K562 (cell line): ENCODE data around the gene PRSS21. TPM values are rescaled to one million over a fixed set of nuclear protein-coding genes. Genes with fewer than 3 reads are reported as not detected.

Source experiments
- ATAC-seq: fragments of 200-7000 bp; cut with Tn5 transposase; 3 replicates; pipeline ENCODE4 v1.9.1; 2020; ENCODE audit warnings: moderate library complexity
- BruUV-seq: library from RNA; stranded (reverse); fragments of 400-500 nt; replicated peaks from 2 replicates; lab custom pipeline; 2021; lab: Mats Ljungman, UMichigan
- CTCF ChIA-PET: fragments of 300-600 bp; formaldehyde crosslinking; extraction: SDS; loops from one replicate; lab custom pipeline; 2021; ENCODE audit warnings: low intra/inter-chr PET ratio; lab: Yijun Ruan, JAX
- POLR2A ChIA-PET: fragments of 300-600, 350-650 bp; sonication (Branson Sonifier 250); formaldehyde crosslinking; extraction: SDS; loops from one replicate; lab custom pipeline; 2021; ENCODE audit warnings: antibody characterized with exemption, inconsistent platforms; lab: Yijun Ruan, JAX
- DNase-seq, 4 experiments: peaks; one replicate each; pipeline versions ENCODE4 v3.0.0 to v3.0.0-alpha.2; 2011 to 2018; ENCODE audit warnings: low spot score in 3 of 4, mixed read lengths in 3 of 4; ENCODE audit errors: extremely low read depth in 1 of 4
- FAIRE-seq: peaks from 2 replicates; lab custom pipeline; 2011; peaks lifted over from hg19 to GRCh38; lab: Jason Lieb, UNC
- H2AFZ ChIP-seq: 2 replicates; pipeline ENCODE4 v1.6.0; 2011; ENCODE audit warnings: low read depth, low read length, control low read depth, inconsistent platforms
- H3K27ac ChIP-seq: fragments of 200-600 bp; 3 replicates; pipeline ENCODE4 v1.8.0; 2011; ENCODE audit warnings: low read depth, mild to moderate bottlenecking, control low read depth, inconsistent platforms, low read length, moderate library complexity, mixed read lengths; ENCODE audit errors: extremely low read depth
- H3K27me3 ChIP-seq, 2 experiments: fragments of 300-600 bp in 1 of 2; 2 replicates in 1 of 2; 3 replicates in 1 of 2; pipeline versions ENCODE4 v1.6.0 to v1.8.0; 2011; ENCODE audit warnings: inconsistent platforms in 2 of 2, low read length in 2 of 2, mild to moderate bottlenecking in 1 of 2, mixed read lengths in 1 of 2, moderate library complexity in 1 of 2; ENCODE audit not compliant: control insufficient read depth in 2 of 2, insufficient read depth in 2 of 2
- H3K36me3 ChIP-seq: fragments of 300-600 bp; 3 replicates; pipeline ENCODE4 v1.8.0; 2011; ENCODE audit warnings: mild to moderate bottlenecking, low read length, inconsistent platforms; ENCODE audit not compliant: control insufficient read depth, insufficient read depth
- H3K4me1 ChIP-seq, 2 experiments: fragments of 200-600 bp in 1 of 2; replicated peaks in 1 of 2; 2 replicates in 1 of 2; 3 replicates in 1 of 2; pipeline versions ENCODE4 v1.5.1 to v1.8.0; 2011; ENCODE audit warnings: inconsistent platforms in 2 of 2, low read length in 2 of 2, mild to moderate bottlenecking in 1 of 2, mixed read lengths in 1 of 2, moderate library complexity in 1 of 2; ENCODE audit not compliant: control insufficient read depth in 2 of 2, insufficient read depth in 2 of 2
- H3K4me2 ChIP-seq: 2 replicates; pipeline ENCODE4 v1.6.1; 2011; ENCODE audit warnings: low read length, control low read depth, inconsistent platforms, mixed read lengths; ENCODE audit not compliant: insufficient read depth
- H3K4me3 ChIP-seq: fragments of 200-600 bp; sonication (generic), shearing (Covaris generic); 2 replicates; pipeline ENCODE4 v1.5.1; 2016; ENCODE audit warnings: control low read depth, inconsistent platforms
- H3K79me2 ChIP-seq: fragments of 200-600 bp; 3 replicates; pipeline ENCODE4 v1.8.0; 2011; ENCODE audit warnings: low read length, inconsistent platforms; ENCODE audit not compliant: control insufficient read depth, insufficient read depth
- H3K9ac ChIP-seq, 2 experiments: 2 replicates each; pipeline versions ENCODE4 v1.6.0 to v1.6.1; 2011; ENCODE audit warnings: low read depth in 2 of 2, low read length in 2 of 2, control low read depth in 1 of 2, inconsistent platforms in 1 of 2, mild to moderate bottlenecking in 1 of 2, mixed read lengths in 1 of 2; ENCODE audit not compliant: insufficient read depth in 1 of 2
- H3K9me1 ChIP-seq: one replicate; pipeline ENCODE4 v1.6.0; 2011; ENCODE audit warnings: inconsistent platforms, mild to moderate bottlenecking, low read length, moderate library complexity; ENCODE audit not compliant: control insufficient read depth, insufficient read depth
- H3K9me3 ChIP-seq: replicated peaks from 2 replicates; pipeline ENCODE4 v1.5.1; 2011; ENCODE audit warnings: low read depth, low read length, inconsistent platforms; ENCODE audit not compliant: control insufficient read depth, insufficient read depth
- H4K20me1 ChIP-seq: replicated peaks from 2 replicates; pipeline ENCODE4 v1.6.1; 2011; ENCODE audit warnings: low read length, inconsistent platforms, mixed read lengths; ENCODE audit not compliant: control insufficient read depth, insufficient read depth
- BCL6 ChIP-seq: fragments of 250-450 bp; sonication (Bioruptor Pico); IDR thresholded peaks from 2 replicates; pipeline ENCODE4 v1.4.0; 2020
- EP400 ChIP-seq: fragments of 450-650 bp; IDR thresholded peaks from 2 replicates; pipeline ENCODE4 v1.6.1; 2017; ENCODE audit warnings: antibody characterized with exemption, mild to moderate bottlenecking, moderate library complexity
- HNRNPK ChIP-seq: fragments of 200-400 bp; formaldehyde crosslinking; IDR thresholded peaks from one replicate; pipeline ENCODE4 v1.6.1; 2018; ENCODE audit warnings: mild to moderate bottlenecking, low read depth, low read length; ENCODE audit not compliant: poor library complexity, severe bottlenecking
- KAT8 ChIP-seq: fragments of 450-650 bp; IDR thresholded peaks from 2 replicates; pipeline ENCODE4 v1.6.1; 2016; ENCODE audit warnings: low read depth, mild to moderate bottlenecking
- KDM4B ChIP-seq, 2 experiments: fragments of 450-650 bp in 1 of 2; sonication (generic) in 1 of 2; IDR thresholded peaks; 2 replicates each; pipeline ENCODE4 v1.6.1; 2016 to 2017; ENCODE audit warnings: borderline replicate concordance in 2 of 2, antibody characterized with exemption in 1 of 2, low read depth in 1 of 2, mild to moderate bottlenecking in 1 of 2
- MYNN ChIP-seq, 2 experiments: sonication (generic); formaldehyde crosslinking in 1 of 2; IDR thresholded peaks; 2 replicates each; pipeline versions ENCODE4 v1.5.0 to v1.6.1; 2016 to 2020; ENCODE audit warnings: antibody characterized with exemption in 1 of 2, missing genetic modification reagents in 1 of 2
- RB1 ChIP-seq: fragments of 450-650 bp; IDR thresholded peaks from 2 replicates; pipeline ENCODE4 v1.6.1; 2017; ENCODE audit warnings: low read depth, mild to moderate bottlenecking
- ZNF146 ChIP-seq: IDR thresholded peaks from one replicate; pipeline ENCODE4 v1.6.1; 2018; ENCODE audit warnings: missing compliant biosample characterization; ENCODE audit not compliant: unreplicated experiment
- ZNF197 ChIP-seq: fragments of 200-800 bp; sonication (Bioruptor generic); IDR thresholded peaks from 2 replicates; pipeline ENCODE4 v1.6.1; 2016; ENCODE audit warnings: low read depth, missing genetic modification characterization, missing compliant biosample characterization
- ZNF324 ChIP-seq: fragments of 250-450 bp; sonication (Bioruptor Pico); IDR thresholded peaks from 2 replicates; pipeline ENCODE4 v1.4.0; 2020; ENCODE audit warnings: mild to moderate bottlenecking
- ZNF695 ChIP-seq: fragments of 450-650 bp; formaldehyde crosslinking; IDR thresholded peaks from 2 replicates; pipeline ENCODE4 v1.4.0; 2020; ENCODE audit warnings: mild to moderate bottlenecking, moderate library complexity
- ZSCAN29 ChIP-seq: fragments of 450-650 bp; IDR thresholded peaks from 2 replicates; pipeline ENCODE4 v1.6.1; 2017
- WGBS: fragments of 100-300 bp; shearing (Covaris generic); methylation state at CpG from one replicate; pipeline ENCODE4 v1.1.6; 2016; ENCODE audit warnings: low coverage, mixed read lengths; ENCODE audit not compliant: insufficient coverage; ENCODE audit errors: missing lambda C conversion rate; 5-methylcytosine and 5-hydroxymethylcytosine counted together
- in situ Hi-C: fragments of 300-500 bp; cut with MboI; formaldehyde crosslinking; loops from 4 replicates; pipeline ENCODE4 v1.15.0; 2018; ENCODE audit warnings: inconsistent platforms, mixed read lengths
- intact Hi-C: fragments of 100-400 bp; cut with micrococcal nuclease; formaldehyde crosslinking; loops from 2 replicates; pipeline ENCODE4 v1.14.2; 2022
- polyA plus RNA-seq, 8 experiments: library from polyadenylated mRNA; depleted of rRNA in 4 of 8; stranded (reverse) in 5 of 8; unstranded in 3 of 8; fragments of >200 nt; fragmentation: Nextera tagmentation in 2 of 8; fragmentation: Illumina TruSeq in 1 of 8; extraction: Ambion mirVana in 2 of 8; extraction: Trizol in 1 of 8; gene quantifications; 2 replicates each; pipeline versions ENCODE4 v1.2.1 to v1.2.3, GENCODE V29; 2011 to 2014; ENCODE audit warnings: inconsistent platforms in 1 of 8, missing spikeins in 1 of 8
- total RNA-seq, 7 experiments: library from RNA; depleted of rRNA in 6 of 7; stranded (reverse); fragments of >200 nt in 6 of 7; fragmentation: Illumina TruSeq in 2 of 7; extraction: Trizol in 2 of 7; gene quantifications; 2 replicates each; pipeline versions ENCODE4 v1.2.1 to v1.2.3, GENCODE V29; 2011 to 2021; ENCODE audit warnings: low replicate concordance in 1 of 7
- TF ChIP-seq, protein P1 (sequence below): fragments of 150-350 bp; IDR thresholded peaks from 2 replicates; pipeline ENCODE4 v1.6.1; 2014; ENCODE audit warnings: low read depth, mild to moderate bottlenecking, low read length, borderline replicate concordance
- TF ChIP-seq, protein P2 (sequence below), 2 experiments: IDR thresholded peaks; 2 replicates each; pipeline ENCODE4 v1.6.1; 2011; ENCODE audit warnings: borderline replicate concordance in 1 of 2, control low read depth in 1 of 2, low read depth in 1 of 2, low read length in 1 of 2, mild to moderate bottlenecking in 1 of 2, mixed read lengths in 1 of 2, moderate library complexity in 1 of 2; ENCODE audit not compliant: insufficient read depth in 1 of 2, insufficient read length in 1 of 2, poor library complexity in 1 of 2, severe bottlenecking in 1 of 2; ENCODE audit errors: extremely low read depth in 1 of 2
- TF ChIP-seq, protein P3 (sequence below): fragments of 450-650 bp; formaldehyde crosslinking; IDR thresholded peaks from 2 replicates; pipeline ENCODE4 v1.4.0; 2020; ENCODE audit warnings: mild to moderate bottlenecking, moderate library complexity
- TF ChIP-seq, protein P4 (sequence below): sonication (generic); formaldehyde crosslinking; IDR thresholded peaks from 2 replicates; pipeline ENCODE4 v1.8.0; 2022; ENCODE audit warnings: mild to moderate bottlenecking, missing genetic modification reagents

Gene PRSS21
- total and polyA plus RNA-seq, 9 of the 15 experiments (the other 6 are each of a cell fraction or from before 2014, with no cell fraction given) = 12.1 to 121 (median 61.3) TPM

DNA sequence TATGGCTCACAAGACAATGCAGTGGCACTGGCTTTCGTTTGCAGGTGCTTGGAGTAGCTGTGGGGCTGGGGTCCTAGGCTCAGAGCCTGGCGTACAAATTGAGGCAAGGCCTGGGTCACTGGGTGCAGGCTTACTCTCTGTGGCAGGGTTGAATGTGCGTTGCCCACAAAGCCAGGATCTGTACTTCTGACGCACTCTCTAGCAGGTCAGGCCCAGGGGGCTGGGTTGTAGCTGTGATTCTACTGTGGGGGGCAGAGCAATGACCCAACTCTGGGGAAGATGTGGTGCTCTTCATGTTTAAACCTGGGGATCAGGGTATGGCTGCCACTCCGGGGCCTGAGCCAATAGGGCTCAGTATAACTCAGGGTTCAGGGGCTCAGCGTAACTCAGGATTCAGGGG lies 6.4 kb upstream of the PRSS21 start:
- ATAC-seq (no peak), FAIRE-seq (no peak), DNase-seq (no peak)
- BruUV-seq = no TSS peak
- in situ Hi-C loops (no loop called here), intact Hi-C loops (no loop called here)
- Histone ChIP-seq H3K9me3 (no peaks in the 10 kb centered on the region), H2AFZ (no peak overlapping the region), H3K4me3 (no peak overlapping the region), H4K20me1 (no peaks in the 10 kb centered on the region), H3K27ac (no peak overlapping the region), H3K27me3 (peaks cover 4 to 35% of the 10 kb centered on the region in 2 experiments; a peak in 3 of 5 replicates), H3K4me2 (no peak overlapping the region), H3K36me3 (no peaks in the 10 kb centered on the region), H3K4me1 (peaks cover 9 to 21% of the 10 kb centered on the region in 2 experiments; a peak in 4 of 5 replicates), H3K79me2 (no peaks in the 10 kb centered on the region), H3K9me1 (no peaks in the 10 kb centered on the region), H3K9ac (no peak overlapping the region)
- ChIA-PET CTCF (no interaction called here), POLR2A (interaction anchor here (0.5 to 1.9 kb wide), 5 partner anchors 10 to 173 kb away, joined by 3 to 7 read pairs (median 4); no protein-coding TSS in a partner anchor)
- WGBS = 31% methylated on average over 6 of the region's 6 CpGs
- TF ChIP-seq KAT8 = no peak
- no peak for TF ChIP-seq ZNF197 (CRISPR knock-in tag)
- TF ChIP-seq, protein P1, sequence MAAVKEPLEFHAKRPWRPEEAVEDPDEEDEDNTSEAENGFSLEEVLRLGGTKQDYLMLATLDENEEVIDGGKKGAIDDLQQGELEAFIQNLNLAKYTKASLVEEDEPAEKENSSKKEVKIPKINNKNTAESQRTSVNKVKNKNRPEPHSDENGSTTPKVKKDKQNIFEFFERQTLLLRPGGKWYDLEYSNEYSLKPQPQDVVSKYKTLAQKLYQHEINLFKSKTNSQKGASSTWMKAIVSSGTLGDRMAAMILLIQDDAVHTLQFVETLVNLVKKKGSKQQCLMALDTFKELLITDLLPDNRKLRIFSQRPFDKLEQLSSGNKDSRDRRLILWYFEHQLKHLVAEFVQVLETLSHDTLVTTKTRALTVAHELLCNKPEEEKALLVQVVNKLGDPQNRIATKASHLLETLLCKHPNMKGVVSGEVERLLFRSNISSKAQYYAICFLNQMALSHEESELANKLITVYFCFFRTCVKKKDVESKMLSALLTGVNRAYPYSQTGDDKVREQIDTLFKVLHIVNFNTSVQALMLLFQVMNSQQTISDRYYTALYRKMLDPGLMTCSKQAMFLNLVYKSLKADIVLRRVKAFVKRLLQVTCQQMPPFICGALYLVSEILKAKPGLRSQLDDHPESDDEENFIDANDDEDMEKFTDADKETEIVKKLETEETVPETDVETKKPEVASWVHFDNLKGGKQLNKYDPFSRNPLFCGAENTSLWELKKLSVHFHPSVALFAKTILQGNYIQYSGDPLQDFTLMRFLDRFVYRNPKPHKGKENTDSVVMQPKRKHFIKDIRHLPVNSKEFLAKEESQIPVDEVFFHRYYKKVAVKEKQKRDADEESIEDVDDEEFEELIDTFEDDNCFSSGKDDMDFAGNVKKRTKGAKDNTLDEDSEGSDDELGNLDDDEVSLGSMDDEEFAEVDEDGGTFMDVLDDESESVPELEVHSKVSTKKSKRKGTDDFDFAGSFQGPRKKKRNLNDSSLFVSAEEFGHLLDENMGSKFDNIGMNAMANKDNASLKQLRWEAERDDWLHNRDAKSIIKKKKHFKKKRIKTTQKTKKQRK = no peak
- no peak for TF ChIP-seq ZSCAN29
- no peak for TF ChIP-seq BCL6 (CRISPR knock-in tag)
- TF ChIP-seq RB1 = no peak
- no peak for TF ChIP-seq MYNN (IDR thresholded peaks at IDR 0.05)
- TF ChIP-seq MYNN (CRISPR knock-in tag; IDR thresholded peaks at IDR 0.05) = no peak
- no peak for TF ChIP-seq HNRNPK
- TF ChIP-seq EP400 = no peak
- TF ChIP-seq, protein P2, sequence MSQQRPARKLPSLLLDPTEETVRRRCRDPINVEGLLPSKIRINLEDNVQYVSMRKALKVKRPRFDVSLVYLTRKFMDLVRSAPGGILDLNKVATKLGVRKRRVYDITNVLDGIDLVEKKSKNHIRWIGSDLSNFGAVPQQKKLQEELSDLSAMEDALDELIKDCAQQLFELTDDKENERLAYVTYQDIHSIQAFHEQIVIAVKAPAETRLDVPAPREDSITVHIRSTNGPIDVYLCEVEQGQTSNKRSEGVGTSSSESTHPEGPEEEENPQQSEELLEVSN (IDR thresholded peaks at IDR 0.05; ENCODE audit: borderline replicate concordance in 1 of 2, extremely low read depth in 1 of 2, insufficient read depth in 1 of 2, insufficient read length in 1 of 2, low read depth in 1 of 2, low read length in 1 of 2, poor library complexity in 1 of 2, severe bottlenecking in 1 of 2) = no peak
- no peak for TF ChIP-seq ZNF695 (CRISPR knock-in tag)
- TF ChIP-seq KDM4B (IDR thresholded peaks at IDR 0.05; ENCODE audit: borderline replicate concordance in 2 of 2, low read depth in 1 of 2) = no peak
- TF ChIP-seq ZNF146 (CRISPR knock-in tag) = no peak
- TF ChIP-seq, protein P3, sequence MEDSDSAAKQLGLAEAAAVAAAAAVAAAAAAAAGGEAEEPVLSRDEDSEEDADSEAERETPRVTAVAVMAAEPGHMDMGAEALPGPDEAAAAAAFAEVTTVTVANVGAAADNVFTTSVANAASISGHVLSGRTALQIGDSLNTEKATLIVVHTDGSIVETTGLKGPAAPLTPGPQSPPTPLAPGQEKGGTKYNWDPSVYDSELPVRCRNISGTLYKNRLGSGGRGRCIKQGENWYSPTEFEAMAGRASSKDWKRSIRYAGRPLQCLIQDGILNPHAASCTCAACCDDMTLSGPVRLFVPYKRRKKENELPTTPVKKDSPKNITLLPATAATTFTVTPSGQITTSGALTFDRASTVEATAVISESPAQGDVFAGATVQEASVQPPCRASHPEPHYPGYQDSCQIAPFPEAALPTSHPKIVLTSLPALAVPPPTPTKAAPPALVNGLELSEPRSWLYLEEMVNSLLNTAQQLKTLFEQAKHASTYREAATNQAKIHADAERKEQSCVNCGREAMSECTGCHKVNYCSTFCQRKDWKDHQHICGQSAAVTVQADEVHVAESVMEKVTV = no peak
- no peak for TF ChIP-seq ZNF324 (CRISPR knock-in tag)
- TF ChIP-seq, protein P4, sequence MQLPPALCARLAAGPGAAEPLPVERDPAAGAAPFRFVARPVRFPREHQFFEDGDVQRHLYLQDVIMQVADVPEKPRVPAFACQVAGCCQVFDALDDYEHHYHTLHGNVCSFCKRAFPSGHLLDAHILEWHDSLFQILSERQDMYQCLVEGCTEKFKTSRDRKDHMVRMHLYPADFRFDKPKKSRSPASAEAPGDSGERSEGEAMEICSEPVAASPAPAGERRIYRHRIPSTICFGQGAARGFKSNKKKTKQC (CRISPR knock-in tag) = no peak
